Measurements from ENCODE around the gene U2SURP.

DNA sequence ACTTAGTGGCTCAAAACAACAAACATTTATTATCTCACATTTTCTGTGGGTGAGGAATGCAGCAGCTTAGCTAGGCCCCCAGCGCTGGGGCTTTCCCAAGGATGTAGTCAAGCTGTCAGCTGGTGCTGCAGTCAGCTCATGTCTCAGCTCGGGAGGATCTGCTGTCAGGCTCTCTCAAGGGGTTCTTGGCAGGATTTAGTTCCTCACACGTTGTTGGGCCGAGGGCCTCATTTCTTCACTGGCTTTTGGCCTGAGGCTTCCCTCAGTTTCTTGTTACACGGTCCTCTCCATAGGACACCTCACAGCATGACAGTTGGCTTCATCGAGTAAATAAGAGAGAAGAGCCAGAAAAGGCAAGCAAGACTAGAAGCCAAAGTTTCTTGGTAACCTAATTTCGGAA is 13.7 kb upstream of the U2SURP start:
- TF ChIP-seq CTCF (IDR thresholded peaks at IDR 0.05) = no peak
- no peak for TF ChIP-seq EZH2 (IDR thresholded peaks at IDR 0.05)
